Neural progenitor cell (in vitro differentiated cells): ENCODE data around the gene C13orf42. TPM values are rescaled to one million over a fixed set of nuclear protein-coding genes. Genes with fewer than 3 reads are reported as not detected.
A peak's percentile ranks its signal among the peaks of the same experiment; 100 is the strongest.

ENCODE experiments used
- DNase-seq: peaks from one replicate; pipeline ENCODE4 v3.0.0-alpha.2; 2016; ENCODE audit warnings: low spot score
- H2AFZ ChIP-seq: fragments of 200-600 bp; sonication (generic); replicated peaks from 2 replicates; pipeline ENCODE4 v1.6.1; 2016; ENCODE audit warnings: antibody characterized with exemption
- H3F3A ChIP-seq: fragments of 200-600 bp; sonication (generic); 2 replicates; pipeline ENCODE4 v1.6.1; 2016; ENCODE audit warnings: antibody characterized with exemption, low read depth
- H3K27ac ChIP-seq: fragments of 200-600 bp; sonication (generic); 2 replicates; pipeline ENCODE4 v1.5.1; 2016; ENCODE audit warnings: mild to moderate bottlenecking
- H3K27me3 ChIP-seq: fragments of 200-600 bp; sonication (generic); 2 replicates; pipeline ENCODE4 v1.6.1; 2016; ENCODE audit warnings: mild to moderate bottlenecking, moderate library complexity
- H3K36me3 ChIP-seq: fragments of 200-600 bp; sonication (generic); 2 replicates; pipeline ENCODE4 v1.5.1; 2016
- H3K4me1 ChIP-seq: fragments of 200-600 bp; sonication (generic); 2 replicates; pipeline ENCODE4 v1.6.1; 2016; ENCODE audit warnings: mixed run types
- H3K4me2 ChIP-seq: fragments of 200-600 bp; sonication (generic); 2 replicates; pipeline ENCODE4 v1.6.1; 2016
- H3K4me3 ChIP-seq: fragments of 200-600 bp; sonication (generic); 2 replicates; pipeline ENCODE4 v1.5.1; 2016
- H3K79me2 ChIP-seq: fragments of 200-600 bp; sonication (generic); 2 replicates; pipeline ENCODE4 v1.6.1; 2016; ENCODE audit warnings: low read depth
- H3K9ac ChIP-seq: fragments of 200-600 bp; sonication (generic); 2 replicates; pipeline ENCODE4 v1.6.1; 2016
- H3K9me3 ChIP-seq: fragments of 200-600 bp; sonication (generic); 2 replicates; pipeline ENCODE4 v1.5.1; 2016; ENCODE audit warnings: low read depth
- H4K20me1 ChIP-seq: fragments of 200-600 bp; sonication (generic); 2 replicates; pipeline ENCODE4 v1.6.1; 2016; ENCODE audit warnings: low read depth
- H3K27ac Mint-ChIP-seq: 3 replicates; pipeline ENCODE4 v1.8.0; 2021; ENCODE audit warnings: mixed read lengths
- H3K27me3 Mint-ChIP-seq: 2 replicates; pipeline ENCODE4 v1.8.0; 2022; ENCODE audit warnings: low read depth, mild to moderate bottlenecking, inconsistent platforms, moderate library complexity, mixed read lengths; ENCODE audit not compliant: insufficient read depth
- H3K36me3 Mint-ChIP-seq: 3 replicates; pipeline ENCODE4 v1.8.0; 2021; ENCODE audit warnings: mixed read lengths
- H3K4me1 Mint-ChIP-seq: 3 replicates; pipeline ENCODE4 v1.8.0; 2021; ENCODE audit warnings: mixed read lengths
- H3K4me3 Mint-ChIP-seq: 3 replicates; pipeline ENCODE4 v1.8.0; 2021; ENCODE audit warnings: mild to moderate bottlenecking, moderate library complexity, mixed read lengths
- H3K9me3 Mint-ChIP-seq: 3 replicates; pipeline ENCODE4 v1.8.0; 2020; ENCODE audit warnings: mixed read lengths
- CTCF ChIP-seq: fragments of 200-600 bp; sonication (generic); IDR thresholded peaks from 2 replicates; pipeline ENCODE4 v1.5.1; 2017; ENCODE audit warnings: antibody characterized with exemption, mild to moderate bottlenecking
- EZH2 ChIP-seq: fragments of 200-600 bp; sonication (generic); IDR thresholded peaks from 2 replicates; pipeline ENCODE4 v1.6.1; 2017; ENCODE audit warnings: antibody characterized with exemption, mild to moderate bottlenecking, moderate library complexity
- EZH2phosphoT487 ChIP-seq: fragments of 200-600 bp; sonication (generic); IDR thresholded peaks from 2 replicates; pipeline ENCODE4 v1.6.1; 2017; ENCODE audit warnings: antibody characterized with exemption
- total RNA-seq: library from RNA; depleted of rRNA; stranded (reverse); fragments of >200 nt; gene quantifications from 2 replicates; pipeline ENCODE4 v1.2.3, GENCODE V29; 2015; ENCODE audit warnings: low replicate concordance

Gene C13orf42
- total RNA-seq, 1 donor from 2014 or later = 0.65 TPM

DNA sequence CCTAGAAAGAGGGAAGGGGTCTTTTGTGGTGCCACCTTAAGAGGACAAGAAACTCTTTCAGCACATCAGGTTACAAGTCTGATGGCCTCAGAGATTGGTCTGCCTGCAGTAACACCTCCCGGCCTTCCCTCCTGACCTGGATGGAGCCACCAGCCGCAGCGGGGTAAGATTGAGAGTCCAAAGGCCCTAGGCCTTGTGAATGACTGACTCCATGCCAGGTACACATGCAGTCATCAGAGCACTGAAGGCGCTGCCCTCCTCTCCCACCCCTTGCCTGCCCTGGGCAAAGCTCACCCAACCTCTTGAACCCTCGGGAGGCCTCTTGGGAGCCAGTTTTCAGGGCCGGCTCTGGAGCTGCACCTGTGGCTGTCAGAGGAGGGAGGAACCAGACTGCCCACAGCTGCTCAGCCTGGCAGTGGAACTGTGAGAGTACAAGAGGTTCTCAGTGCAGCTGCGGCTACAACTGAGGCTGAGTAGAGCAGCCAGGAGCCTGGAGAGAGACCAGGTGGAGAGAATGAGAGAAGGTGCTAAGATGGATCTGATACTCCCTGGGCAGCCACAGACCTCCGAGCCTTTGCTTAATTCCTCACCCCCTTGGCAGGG lies 23.8 kb upstream of the C13orf42 start:
- DNase-seq = no peak
- no peaks in the 10 kb centered on the region for H3K79me2 ChIP-seq
- no peak overlapping the region for H3K27ac Mint-ChIP-seq
- H3K36me3 ChIP-seq = peaks cover 6% of the 10 kb centered on the region
- H3F3A ChIP-seq = no peaks in the 10 kb centered on the region
- no peak overlapping the region for H2AFZ ChIP-seq
- no peaks in the 10 kb centered on the region for H3K36me3 Mint-ChIP-seq
- no peak overlapping the region for H3K4me3 ChIP-seq
- H3K9ac ChIP-seq = no peak overlapping the region
- no peaks in the 10 kb centered on the region for H3K4me1 ChIP-seq
- peaks cover 35% of the 10 kb centered on the region for H3K9me3 Mint-ChIP-seq
- H3K4me3 Mint-ChIP-seq = no peak overlapping the region
- peaks cover 19% of the 10 kb centered on the region for H3K9me3 ChIP-seq
- no peak overlapping the region for H3K27ac ChIP-seq
- H3K4me2 ChIP-seq = no peak overlapping the region
- TF ChIP-seq CTCF (no peak), EZH2 (no peak), EZH2phosphoT487 (no peak)
- no peaks in the 10 kb centered on the region for H3K27me3 ChIP-seq
- H4K20me1 ChIP-seq = no peaks in the 10 kb centered on the region
- peaks cover 8% of the 10 kb centered on the region for H3K27me3 Mint-ChIP-seq
- H3K4me1 Mint-ChIP-seq = no peaks in the 10 kb centered on the region

DNA sequence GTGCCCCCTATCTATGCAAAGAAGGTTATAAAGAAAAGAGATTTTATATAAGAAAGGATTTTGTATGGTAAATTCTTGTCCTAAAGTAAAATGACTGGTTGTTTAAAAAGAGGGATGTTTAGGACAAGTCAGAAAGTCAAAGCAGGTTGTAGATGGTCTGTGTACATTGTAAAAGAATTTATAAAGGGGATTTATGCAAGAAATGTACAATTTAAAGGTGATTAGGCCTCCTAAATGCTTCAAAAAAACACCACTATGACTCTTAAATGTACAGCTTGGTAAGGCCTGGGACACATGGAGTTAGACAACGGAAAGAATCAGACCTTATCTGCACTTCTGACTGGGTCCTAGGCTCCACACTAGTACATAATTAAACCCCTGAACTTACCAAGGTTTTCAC lies 19.3 kb upstream of the C13orf42 start:
- Mint-ChIP-seq H3K9me3 (peaks cover 42% of the 10 kb centered on the region), H3K27ac (no peak overlapping the region), H3K4me1 (no peaks in the 10 kb centered on the region), H3K36me3 (no peaks in the 10 kb centered on the region), H3K27me3 (peaks cover 2% of the 10 kb centered on the region), H3K4me3 (no peak overlapping the region)
- Histone ChIP-seq H3K9ac (no peak overlapping the region), H3K4me2 (no peak overlapping the region), H3K27ac (no peak overlapping the region), H3K27me3 (no peaks in the 10 kb centered on the region), H3K36me3 (peaks cover 6% of the 10 kb centered on the region), H3K4me1 (peaks cover 3% of the 10 kb centered on the region), H4K20me1 (no peaks in the 10 kb centered on the region), H3K79me2 (no peaks in the 10 kb centered on the region), H3K9me3 (peaks cover 21% of the 10 kb centered on the region), H3F3A (peaks cover 6% of the 10 kb centered on the region), H3K4me3 (no peak overlapping the region), H2AFZ (no peak overlapping the region)
- TF ChIP-seq CTCF = no peak
- TF ChIP-seq EZH2 = no peak
- no peak for TF ChIP-seq EZH2phosphoT487
- no peak for DNase-seq

DNA sequence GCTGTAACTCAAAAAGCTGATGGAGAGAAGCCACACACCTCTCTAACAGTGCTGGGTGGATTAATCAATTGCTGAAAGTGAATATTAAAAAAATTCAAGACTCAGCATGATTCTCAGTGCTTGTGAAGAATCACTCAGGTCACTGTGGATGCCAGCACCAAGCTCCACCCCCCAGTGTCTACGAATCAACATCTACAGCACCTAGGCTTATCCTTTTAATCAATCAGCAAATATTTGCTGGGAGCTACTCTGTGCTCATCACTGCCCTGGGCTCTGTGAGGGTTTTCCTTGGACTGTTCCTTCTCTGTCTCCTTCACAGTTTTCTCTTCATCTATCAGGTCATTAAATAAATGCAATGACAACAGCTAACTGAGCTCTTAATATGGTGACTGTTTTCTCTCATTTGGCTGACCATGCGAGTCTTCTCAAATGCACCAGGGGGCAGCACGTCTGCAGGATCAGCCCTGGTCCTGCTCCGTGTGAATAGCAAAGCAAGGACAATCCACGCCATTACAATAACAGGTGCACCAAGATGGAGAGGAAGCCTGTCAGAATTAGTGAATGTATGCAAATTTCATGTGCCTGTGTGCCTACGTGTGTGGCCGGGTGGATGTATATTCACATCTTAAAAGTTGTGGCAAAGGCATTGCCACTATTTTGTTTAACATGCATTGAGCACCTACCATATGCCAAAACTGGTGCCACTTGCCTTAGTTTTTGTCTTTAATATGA lies 14.6 kb upstream of the C13orf42 start:
- Mint-ChIP-seq H3K9me3 (peaks cover 19% of the 10 kb centered on the region), H3K36me3 (no peaks in the 10 kb centered on the region)

More for the DNA sequence above, 14.6 kb upstream of the C13orf42 start:
- TF ChIP-seq EZH2phosphoT487 (no peak), CTCF (peak; percentile 93)
- H3K27ac Mint-ChIP-seq = no peak overlapping the region
- Histone ChIP-seq H3K9me3 (peaks cover 9% of the 10 kb centered on the region), H3K79me2 (no peaks in the 10 kb centered on the region), H3K27ac (no peak overlapping the region), H3K4me3 (no peak overlapping the region), H2AFZ (peak overlapping the region; percentile 88), H3K4me1 (peaks cover 11% of the 10 kb centered on the region), H4K20me1 (no peaks in the 10 kb centered on the region), H3F3A (peaks cover 6% of the 10 kb centered on the region), H3K27me3 (no peaks in the 10 kb centered on the region), H3K4me2 (no peak overlapping the region), H3K36me3 (no peaks in the 10 kb centered on the region), H3K9ac (no peak overlapping the region)
- H3K27me3 Mint-ChIP-seq = no peaks in the 10 kb centered on the region
- no peak overlapping the region for H3K4me3 Mint-ChIP-seq
- DNase-seq = peak; percentile 85
- H3K4me1 Mint-ChIP-seq = peaks cover 8% of the 10 kb centered on the region
